HG03064 (cell line): Measurements from ENCODE around the gene EVC2.

Source experiments
- ATAC-seq: cut with Tn5 transposase; IDR thresholded peaks from one replicate; pipeline ENCODE4 v1.9.1; 2021; ENCODE audit warnings: low read depth; ENCODE audit not compliant: unreplicated experiment

Gene EVC2

GRCh38 chr4:5689065-5689464 is 19.3 kb downstream of the EVC2 start:
- ATAC-seq: no peak

GRCh38 chr4:5686338-5686737 is 22.0 kb downstream of the EVC2 start:
- no peak for ATAC-seq

GRCh38 chr4:5685296-5685695 is 23.1 kb downstream of the EVC2 start:
- ATAC-seq: no peak

- ATAC-seq: no peak
These were observed 24.8 kb downstream of the EVC2 start for GRCh38 chr4:5683566-5683965.

GRCh38 chr4:5678977-5679376 is 29.4 kb downstream of the EVC2 start:
- no peak for ATAC-seq

GRCh38 chr4:5676763-5677162 is 31.6 kb downstream of the EVC2 start:
- no peak for ATAC-seq

- no peak for ATAC-seq
These were observed 41.6 kb downstream of the EVC2 start for GRCh38 chr4:5666741-5667140.

- ATAC-seq: no peak
These were observed 43.6 kb downstream of the EVC2 start for GRCh38 chr4:5664778-5665177.

GRCh38 chr4:5662555-5662954 is 45.8 kb downstream of the EVC2 start:
- no peak for ATAC-seq

- no peak for ATAC-seq
These were observed 47.1 kb downstream of the EVC2 start for GRCh38 chr4:5661237-5661636.

- ATAC-seq: no peak
These were observed 48.2 kb downstream of the EVC2 start for GRCh38 chr4:5660185-5660584.

GRCh38 chr4:5658974-5659373 is 49.4 kb downstream of the EVC2 start:
- no peak for ATAC-seq

- no peak for ATAC-seq
These were observed 51.9 kb downstream of the EVC2 start for GRCh38 chr4:5656415-5656814.

GRCh38 chr4:5654791-5655190 is 53.6 kb downstream of the EVC2 start:
- no peak for ATAC-seq

- ATAC-seq: no peak
These were observed 57.3 kb downstream of the EVC2 start for GRCh38 chr4:5651089-5651488.

- ATAC-seq: no peak
These were observed 58.3 kb downstream of the EVC2 start for GRCh38 chr4:5650040-5650439.

- ATAC-seq: no peak
These were observed 61.0 kb downstream of the EVC2 start for GRCh38 chr4:5647351-5647750.

- no peak for ATAC-seq
These were observed 68.3 kb downstream of the EVC2 start for GRCh38 chr4:5640096-5640495.

GRCh38 chr4:5639556-5639955 is 68.8 kb downstream of the EVC2 start:
- no peak for ATAC-seq

- ATAC-seq: no peak
These were observed 69.4 kb downstream of the EVC2 start for GRCh38 chr4:5638976-5639375.

GRCh38 chr4:5638316-5638715 is 70.0 kb downstream of the EVC2 start:
- ATAC-seq: no peak

GRCh38 chr4:5636766-5637670 is 71.3 kb downstream of the EVC2 start:
- no peak for ATAC-seq

- no peak for ATAC-seq
These were observed 72.5 kb downstream of the EVC2 start for GRCh38 chr4:5635826-5636195.
